ENCODE results near the gene SLC1A3. TPM values are rescaled to one million over a fixed set of nuclear protein-coding genes. Genes with fewer than 3 reads are reported as not detected.
"Not testable (repeated sequence)": the region's sequence is repeated elsewhere in the genome, so short reads cannot be mapped to it uniquely, and the experiment has no call there.

SLC1A3 gene
- total RNA-seq (2014; rRNA removed; shearing (Covaris generic)), result 6.6 and 7.7 TPM in 2 replicates
- polyA plus RNA-seq (2015; cell fraction: cytosol; rRNA removed), result 10.6 and 12.5 TPM in 2 replicates
- 36.0 and 41.2 TPM in 2 replicates for polyA plus RNA-seq (2015; cell fraction: nucleus; rRNA removed)

DNA sequence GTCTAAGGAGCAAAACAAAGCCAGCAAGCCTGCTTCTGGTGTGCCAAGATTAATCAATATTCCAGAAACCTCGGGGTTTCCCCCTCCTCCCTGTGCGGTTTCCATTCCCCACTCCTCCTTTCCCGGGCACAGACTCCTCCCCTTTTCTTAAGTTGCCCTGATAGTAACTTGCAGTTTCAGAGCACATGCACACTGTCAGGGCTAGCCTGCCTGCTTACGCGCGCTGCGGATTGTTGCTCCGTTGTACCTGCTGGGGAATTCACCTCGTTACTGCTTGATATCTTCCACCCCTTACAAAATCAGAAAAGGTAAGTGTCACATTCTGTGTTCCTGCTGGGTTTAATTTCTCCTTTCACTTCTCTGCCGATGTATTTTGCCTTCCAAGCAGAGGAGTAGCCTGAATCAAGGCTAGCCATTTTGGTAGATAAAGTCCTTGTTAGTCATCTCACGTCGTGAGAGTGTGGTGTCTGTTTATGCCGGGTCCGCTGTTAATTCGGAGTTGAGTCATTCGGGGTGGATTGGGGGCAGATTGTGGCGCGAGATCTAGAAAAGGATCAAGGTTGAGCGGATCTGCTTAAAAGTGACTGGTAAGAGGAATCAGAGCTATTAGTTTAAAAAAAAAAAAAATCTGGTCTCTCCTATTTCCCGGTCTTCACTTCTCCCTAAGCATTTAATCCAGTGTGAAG is at the start of gene SLC1A3:
TSS of gene SLC1A3 (plus strand) at position 179 of the 686 bp plus-strand sequence. CDS start 1,818 bp downstream, outside the sequence.
- in situ Hi-C loops (cut with HindIII; ENCODE audit: low pct_unique_long_range_greater_than_20kb, low sequenced_read_pairs), result no loop called here
- peak; percentile 88 for DNase-seq (ENCODE audit: low read depth, low spot score)

DNA sequence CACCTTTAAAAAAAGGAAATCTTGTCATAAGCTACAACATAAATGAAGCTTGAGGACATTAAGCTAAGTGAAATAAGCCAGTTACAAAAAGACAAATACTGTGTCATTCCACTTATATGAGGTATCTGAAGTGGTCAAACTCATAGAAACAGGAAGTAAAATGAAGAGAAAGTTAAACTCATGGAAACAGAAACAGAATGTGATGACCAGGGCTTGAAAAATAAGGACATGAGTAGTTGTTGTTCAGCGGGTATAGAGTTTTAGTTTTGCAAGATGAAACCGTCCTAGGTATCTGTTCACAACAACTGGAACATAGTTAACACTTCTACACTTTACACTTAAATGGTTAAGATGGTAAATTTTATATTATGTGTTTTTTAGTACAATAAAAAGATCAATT is 47.8 kb upstream of the SLC1A3 start:
- in situ Hi-C loops (cut with HindIII; ENCODE audit: low pct_unique_long_range_greater_than_20kb, low sequenced_read_pairs), result no loop called here
- DNase-seq (ENCODE audit: low read depth, low spot score), result no peak

DNA sequence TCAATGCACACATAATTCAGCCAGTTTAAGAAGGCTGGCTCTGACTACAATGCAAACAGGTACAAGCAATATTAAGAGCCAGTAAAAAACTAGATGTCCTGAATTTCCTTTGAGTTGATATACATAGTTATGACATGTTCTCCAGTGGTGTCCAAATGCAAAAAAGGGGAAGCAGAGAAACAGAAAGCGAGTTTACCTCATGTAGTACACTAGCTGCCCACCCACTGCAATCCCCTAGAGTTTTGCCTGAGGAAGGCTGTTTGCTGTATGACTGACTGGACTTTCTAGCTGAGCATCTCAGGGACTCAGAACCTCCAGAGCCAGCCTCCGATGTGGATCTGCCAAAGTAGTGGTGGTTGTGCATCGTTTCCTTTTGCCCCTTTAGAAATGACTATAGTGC is 44.8 kb upstream of the SLC1A3 start:
- DNase-seq (ENCODE audit: low read depth, low spot score), result no peak
- in situ Hi-C loops (cut with HindIII; ENCODE audit: low pct_unique_long_range_greater_than_20kb, low sequenced_read_pairs), result no loop called here

DNA sequence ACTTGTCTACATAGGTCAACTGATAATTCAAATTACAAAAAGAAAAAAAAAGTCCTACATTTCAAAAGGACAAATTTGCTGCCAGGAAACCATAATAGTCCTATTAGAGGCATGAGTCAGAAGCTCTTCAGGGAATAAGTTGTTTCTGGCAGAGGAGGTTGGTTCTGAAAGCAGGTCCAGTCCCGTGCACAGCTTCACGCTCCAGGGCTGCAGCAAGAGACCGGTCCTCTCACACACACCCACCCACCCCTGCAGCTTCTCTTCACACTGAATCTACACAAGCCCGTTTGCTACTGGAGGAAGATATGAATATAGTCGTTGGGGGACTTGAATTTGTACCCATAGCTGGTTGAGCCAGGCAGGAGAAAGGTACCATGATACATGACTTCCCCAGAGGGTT is 36.9 kb upstream of the SLC1A3 start:
- in situ Hi-C loops (cut with HindIII; ENCODE audit: low pct_unique_long_range_greater_than_20kb, low sequenced_read_pairs), result no loop called here
- DNase-seq (ENCODE audit: low read depth, low spot score), result no peak

DNA sequence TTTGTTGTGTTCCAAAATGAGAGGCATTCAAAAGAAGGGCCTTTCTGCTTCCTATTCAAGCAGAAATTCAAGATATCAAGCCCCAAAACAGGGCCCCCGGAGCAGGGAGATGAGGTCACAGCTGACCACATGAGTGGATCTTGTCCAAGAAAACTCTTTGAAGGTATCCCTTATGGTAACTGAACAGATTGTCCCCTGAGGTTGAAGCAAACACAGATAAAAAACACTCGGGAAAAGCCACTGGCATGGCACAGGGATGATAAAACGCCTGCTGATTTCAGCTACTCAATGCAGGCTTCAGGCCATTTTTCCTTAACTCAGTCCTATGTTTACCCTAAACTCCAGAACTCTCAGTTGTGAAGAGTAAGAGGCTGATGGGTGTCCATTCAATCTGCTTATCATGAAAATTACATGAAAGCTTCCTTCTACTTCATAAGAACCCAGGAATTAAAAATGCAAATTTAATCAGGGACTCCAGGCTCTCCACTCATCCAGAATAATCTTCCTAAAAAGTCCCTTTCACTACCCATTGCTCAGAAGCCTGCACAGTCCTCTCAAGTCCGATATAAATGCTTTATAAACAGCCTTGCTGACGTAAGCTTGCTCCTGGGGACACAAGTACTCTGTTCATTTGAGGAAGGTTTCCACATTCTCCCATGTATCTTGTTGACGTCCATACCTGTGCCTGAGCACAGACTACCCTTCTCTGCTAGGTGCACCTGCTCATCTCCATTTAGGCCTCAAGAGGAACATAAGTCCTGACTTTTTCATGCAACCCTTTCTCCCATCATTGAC is 35.9 kb upstream of the SLC1A3 start:
- DNase-seq (ENCODE audit: low read depth, low spot score), result peak; percentile 50
- in situ Hi-C loops (cut with HindIII; ENCODE audit: low pct_unique_long_range_greater_than_20kb, low sequenced_read_pairs), result no loop called here

DNA sequence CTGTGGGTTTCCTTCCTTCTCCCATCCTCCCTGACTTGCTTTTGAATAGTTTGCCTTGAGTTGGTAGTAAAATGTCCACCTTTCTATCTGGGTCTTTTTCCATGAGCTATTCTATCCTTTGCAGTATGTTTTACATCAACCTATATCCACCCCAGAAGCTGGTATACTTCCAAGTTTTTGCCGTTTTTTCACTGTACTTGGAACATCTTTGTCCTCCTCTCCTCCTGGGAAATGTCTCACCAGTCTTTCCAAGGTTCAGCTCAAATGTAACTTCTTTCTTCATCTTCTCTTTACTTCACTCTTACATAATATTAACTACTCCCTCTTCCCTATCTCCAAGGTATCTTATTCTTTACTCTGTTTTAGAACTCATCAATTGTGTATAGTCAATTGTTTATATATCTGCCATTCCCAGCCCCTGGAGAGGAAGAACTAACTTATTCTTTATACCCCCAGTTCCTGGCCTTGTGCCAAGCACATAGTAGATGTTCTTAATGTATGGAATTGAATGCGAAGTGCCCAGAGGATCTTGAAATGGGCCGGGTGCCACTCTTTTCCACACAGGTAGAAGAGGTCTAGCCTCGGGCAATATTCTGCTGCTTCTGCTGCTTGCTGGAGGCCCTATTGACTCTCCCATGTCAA is 34.9 kb upstream of the SLC1A3 start:
- no peak for DNase-seq (ENCODE audit: low read depth, low spot score)
- in situ Hi-C loops (cut with HindIII; ENCODE audit: low pct_unique_long_range_greater_than_20kb, low sequenced_read_pairs), result no loop called here

DNA sequence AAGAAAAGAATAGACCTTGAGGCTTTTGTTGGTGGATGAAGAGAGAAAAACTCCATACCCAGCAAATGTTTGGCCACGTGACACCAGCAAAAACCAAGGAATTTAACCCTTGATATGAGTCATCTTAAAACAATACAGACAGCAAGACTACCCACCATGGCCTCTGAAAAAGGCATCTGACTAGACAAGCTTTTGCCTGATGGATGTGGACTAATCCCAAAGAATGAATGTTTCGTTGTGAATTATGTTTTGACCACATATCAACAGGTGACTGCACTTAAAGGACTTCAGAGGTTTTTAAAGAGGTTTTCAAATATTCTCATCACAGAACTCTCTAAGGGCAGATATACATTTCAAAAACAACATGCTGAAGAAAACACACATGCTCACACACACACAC is 33.0 kb upstream of the SLC1A3 start:
- no peak for DNase-seq (ENCODE audit: low read depth, low spot score)
- in situ Hi-C loops (cut with HindIII; ENCODE audit: low pct_unique_long_range_greater_than_20kb, low sequenced_read_pairs), result no loop called here

DNA sequence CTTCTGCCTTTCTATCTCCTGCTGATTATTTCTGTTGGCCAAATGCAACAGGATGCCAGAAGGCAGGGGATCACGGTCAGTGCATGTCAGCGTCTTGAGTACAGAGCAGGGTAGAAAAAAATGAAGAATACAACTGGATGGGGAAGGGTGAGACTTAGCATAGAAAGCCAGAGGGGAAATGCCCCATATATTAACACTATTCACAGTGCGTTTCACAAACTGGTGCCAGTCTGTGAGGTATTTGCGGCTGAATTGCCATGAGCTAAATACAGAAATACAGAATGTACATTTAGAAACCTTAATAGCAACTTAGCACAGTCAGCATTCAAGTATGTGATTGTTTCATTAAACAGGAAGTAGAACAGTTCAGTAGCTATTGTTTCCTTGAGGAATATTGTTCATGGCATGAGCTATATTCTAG is 31.0 kb upstream of the SLC1A3 start:
- in situ Hi-C loops (cut with HindIII; ENCODE audit: low pct_unique_long_range_greater_than_20kb, low sequenced_read_pairs), result no loop called here
- peak; percentile 25 for DNase-seq (ENCODE audit: low read depth, low spot score)

DNA sequence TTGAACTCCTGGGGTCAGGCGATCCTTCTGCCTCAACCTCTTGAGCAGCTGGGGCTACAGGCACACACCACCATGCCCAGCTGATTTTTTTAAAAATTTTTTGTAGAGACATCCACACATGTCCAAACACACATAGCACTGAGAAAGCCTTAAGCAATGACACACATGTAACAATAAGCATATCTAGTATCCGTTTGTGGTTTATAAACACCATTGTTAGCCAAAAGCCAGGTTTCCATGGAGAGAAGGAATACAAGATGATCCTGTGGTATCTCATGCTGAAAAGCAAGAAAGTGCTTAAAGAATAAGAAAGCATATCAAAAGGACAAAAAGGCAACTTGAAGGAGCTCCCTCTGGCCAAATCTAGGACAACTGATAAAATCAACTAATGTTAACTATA is 29.7 kb upstream of the SLC1A3 start:
- in situ Hi-C loops (cut with HindIII; ENCODE audit: low pct_unique_long_range_greater_than_20kb, low sequenced_read_pairs), result no loop called here
- DNase-seq (ENCODE audit: low read depth, low spot score), result no peak

DNA sequence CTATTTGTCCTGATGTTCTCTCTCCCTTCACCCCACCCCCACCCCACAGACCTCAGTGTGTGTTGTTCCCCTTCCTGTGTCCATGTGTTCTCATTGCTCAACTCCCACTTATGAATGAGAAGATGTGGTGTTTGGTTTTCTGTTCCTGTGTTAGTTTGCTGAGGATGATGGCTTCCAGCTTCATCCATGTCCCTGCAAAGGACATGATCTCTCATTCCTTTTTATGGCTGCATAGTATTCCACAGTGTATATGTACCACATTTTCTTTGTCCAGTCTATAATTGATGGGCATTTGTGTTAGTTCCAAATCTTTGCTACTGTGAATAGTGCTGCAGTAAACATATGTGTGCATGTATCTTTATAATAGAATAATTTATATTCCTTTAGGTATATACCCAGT is 26.5 kb upstream of the SLC1A3 start:
- DNase-seq (ENCODE audit: low read depth, low spot score); in situ Hi-C loops (cut with HindIII; ENCODE audit: low pct_unique_long_range_greater_than_20kb, low sequenced_read_pairs): not testable (repeated sequence)

DNA sequence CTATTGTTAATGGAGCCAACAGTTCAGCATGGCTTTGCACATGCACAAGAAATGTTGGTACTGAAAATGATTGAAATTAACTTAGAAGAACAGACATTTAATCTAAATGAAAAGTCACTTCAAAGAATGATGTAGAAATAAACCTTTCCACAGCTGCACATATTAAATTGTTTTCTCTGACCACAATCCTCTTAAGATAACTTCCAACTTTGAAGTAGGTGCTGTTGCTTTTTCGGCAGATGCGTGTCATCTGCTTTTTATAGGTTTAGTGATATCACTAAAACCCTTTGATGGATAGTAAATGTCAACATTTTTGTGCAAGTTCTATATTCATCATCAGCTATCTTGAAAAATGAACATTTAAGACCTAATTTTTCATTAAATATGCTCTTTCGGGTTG is 25.3 kb upstream of the SLC1A3 start:
- DNase-seq (ENCODE audit: low read depth, low spot score), result no peak
- in situ Hi-C loops (cut with HindIII; ENCODE audit: low pct_unique_long_range_greater_than_20kb, low sequenced_read_pairs), result no loop called here

DNA sequence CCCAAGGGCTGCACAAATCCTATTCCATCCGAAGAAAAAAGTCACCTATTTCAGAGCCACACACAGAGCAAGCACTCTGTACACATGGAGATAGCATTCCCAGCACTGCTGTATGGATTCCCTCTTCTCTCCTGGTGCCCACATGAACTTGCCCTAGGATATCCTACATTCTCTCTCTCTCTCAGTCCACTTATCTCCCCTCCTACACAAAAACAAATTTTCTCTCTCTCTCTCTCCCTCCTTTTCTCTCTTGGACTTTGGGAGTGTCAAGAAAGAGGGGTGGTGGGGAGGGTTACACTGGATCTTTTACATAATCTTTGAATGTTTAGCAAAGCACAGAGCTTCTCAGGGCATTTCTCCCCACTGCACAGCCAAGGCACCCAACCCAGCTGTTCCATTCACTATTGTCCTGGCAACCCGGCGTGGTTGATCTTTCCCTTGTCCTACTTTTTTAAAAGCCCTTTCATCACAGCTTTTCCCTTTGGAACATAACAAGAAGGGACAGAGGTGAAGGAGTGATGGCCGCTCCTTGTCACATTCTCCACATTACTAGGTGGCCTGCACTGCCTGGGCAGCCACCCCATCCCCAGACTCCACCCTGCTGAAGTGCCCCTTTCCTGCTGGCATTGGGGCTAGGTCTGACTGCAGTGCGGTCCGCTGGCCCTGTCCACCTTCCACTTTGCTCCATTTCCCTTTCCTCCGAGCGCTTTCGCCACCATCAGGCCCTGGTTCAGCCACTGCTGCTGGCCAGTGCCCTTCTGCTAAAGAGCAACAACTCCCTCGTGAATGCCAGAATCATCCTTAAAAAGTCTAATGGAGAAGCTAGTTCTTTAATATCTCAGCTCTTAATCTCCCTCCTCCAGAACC is 22.2 kb upstream of the SLC1A3 start:
- in situ Hi-C loops (cut with HindIII; ENCODE audit: low pct_unique_long_range_greater_than_20kb, low sequenced_read_pairs), result no loop called here
- no peak for DNase-seq (ENCODE audit: low read depth, low spot score)

DNA sequence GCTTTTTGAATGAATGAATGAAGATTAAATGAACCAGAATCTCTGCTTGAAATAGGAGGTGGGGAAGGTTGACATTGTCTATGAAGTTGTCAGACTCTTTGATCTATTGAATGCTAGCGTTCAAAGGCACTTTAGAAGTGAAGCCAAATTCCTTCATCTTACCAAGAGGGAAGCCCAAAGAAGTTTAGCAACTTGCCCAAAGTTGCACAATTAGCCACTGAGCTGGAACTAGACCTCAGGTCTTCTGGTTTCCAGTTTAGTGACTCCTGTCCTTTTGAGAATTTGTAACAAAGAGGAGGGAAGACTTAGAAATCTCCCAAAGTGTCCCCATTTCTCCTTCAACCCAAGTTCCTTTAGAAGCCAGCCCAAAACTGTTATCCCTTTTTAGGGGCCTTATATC is 20.7 kb upstream of the SLC1A3 start:
- in situ Hi-C loops (cut with HindIII; ENCODE audit: low pct_unique_long_range_greater_than_20kb, low sequenced_read_pairs), result no loop called here
- DNase-seq (ENCODE audit: low read depth, low spot score), result no peak

DNA sequence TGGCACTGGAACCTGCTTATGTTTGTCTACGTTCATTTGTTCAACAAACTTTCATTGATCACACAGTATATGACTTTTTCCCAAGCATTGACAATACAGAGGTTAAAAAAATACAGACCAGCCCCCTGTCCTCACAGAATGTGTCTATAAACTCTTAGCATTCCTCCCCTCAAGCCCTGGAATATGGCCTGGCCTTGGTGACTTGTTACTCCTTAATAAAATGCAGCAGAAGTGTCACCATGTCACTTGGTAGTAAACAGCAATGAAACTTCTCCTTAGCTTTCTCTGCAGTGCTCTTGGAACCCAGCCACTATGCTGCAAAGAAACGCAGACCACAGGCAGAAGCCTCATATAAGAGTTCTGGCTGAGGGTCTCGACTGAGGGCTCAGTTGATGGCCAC is 19.1 kb upstream of the SLC1A3 start:
- in situ Hi-C loops (cut with HindIII; ENCODE audit: low pct_unique_long_range_greater_than_20kb, low sequenced_read_pairs), result no loop called here
- DNase-seq (ENCODE audit: low read depth, low spot score), result no peak

DNA sequence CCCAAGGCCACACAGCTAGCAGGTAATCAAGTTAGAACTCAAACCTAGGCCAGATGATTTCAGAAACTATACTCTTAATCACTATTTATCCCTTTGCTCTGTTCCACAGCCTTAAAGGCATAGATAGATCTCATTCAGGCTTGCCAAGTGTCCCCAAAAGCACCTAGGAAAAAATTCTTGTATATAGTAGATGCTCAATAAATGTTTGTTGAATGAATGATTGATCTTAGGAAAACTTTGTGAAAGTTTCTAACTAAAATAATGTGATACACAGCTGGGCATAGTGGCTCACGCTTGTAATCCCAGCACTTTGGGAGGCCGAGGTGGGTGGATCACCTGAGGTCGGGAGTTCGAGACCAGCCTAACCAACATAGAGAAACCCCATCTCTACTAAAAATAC is 16.7 kb upstream of the SLC1A3 start:
- DNase-seq (ENCODE audit: low read depth, low spot score); in situ Hi-C loops (cut with HindIII; ENCODE audit: low pct_unique_long_range_greater_than_20kb, low sequenced_read_pairs): not testable (repeated sequence)

DNA sequence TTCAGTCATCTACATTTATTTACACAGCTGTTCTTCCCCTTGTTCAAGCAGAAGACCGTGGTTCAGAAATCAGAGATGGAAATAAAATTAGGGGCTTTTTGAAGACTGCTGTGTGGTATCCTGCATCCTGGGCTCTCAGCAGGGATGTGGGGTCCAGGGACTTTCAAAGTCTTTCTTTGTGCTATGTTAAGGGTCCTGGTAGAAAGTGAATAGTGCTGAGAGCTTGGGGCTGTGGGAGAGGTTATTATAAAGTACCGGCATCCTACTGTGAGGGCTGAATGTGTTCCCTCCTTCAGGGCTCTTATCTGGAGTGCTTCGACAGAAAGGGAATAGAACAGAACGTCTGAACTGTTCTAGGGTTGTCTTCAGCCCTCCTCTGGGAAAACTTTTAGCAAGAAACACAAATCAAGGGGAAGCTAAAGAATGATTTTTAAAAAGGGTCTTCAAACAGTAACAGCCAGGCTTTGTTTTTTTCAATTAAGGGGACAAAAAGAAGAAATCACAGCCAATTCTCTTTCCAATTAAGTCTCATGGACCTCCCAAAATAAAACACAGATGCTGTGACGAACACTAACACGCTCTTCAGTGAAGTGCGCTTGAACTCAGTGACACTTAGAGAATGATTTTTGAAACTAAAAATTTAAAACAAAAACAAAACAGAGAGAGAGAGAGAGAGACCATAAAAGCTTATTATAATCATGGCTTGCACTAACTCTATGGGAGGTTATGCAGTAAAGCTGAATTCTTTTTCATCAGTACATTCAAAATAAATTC is 15.7 kb upstream of the SLC1A3 start:
- in situ Hi-C loops (cut with HindIII; ENCODE audit: low pct_unique_long_range_greater_than_20kb, low sequenced_read_pairs), result no loop called here
- DNase-seq (ENCODE audit: low read depth, low spot score), result no peak

DNA sequence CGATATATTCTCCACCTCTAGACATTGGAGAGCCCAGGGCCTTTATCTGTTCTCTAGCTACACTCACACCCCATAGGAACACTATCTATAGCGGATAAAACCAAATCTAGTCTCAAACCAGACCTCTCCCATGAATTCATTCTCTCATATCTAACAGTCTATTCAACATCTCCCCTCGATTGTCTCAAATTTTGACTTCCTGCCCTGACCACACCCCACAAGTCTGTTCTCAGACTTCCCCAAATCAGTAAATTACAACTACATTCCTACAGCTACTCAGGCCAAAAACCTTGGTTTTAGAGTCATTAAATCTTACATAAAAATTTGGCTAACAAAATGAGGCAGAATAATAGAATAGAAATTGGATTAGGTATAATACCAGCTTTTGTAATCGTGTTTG is 12.5 kb upstream of the SLC1A3 start:
- in situ Hi-C loops (cut with HindIII; ENCODE audit: low pct_unique_long_range_greater_than_20kb, low sequenced_read_pairs), result no loop called here
- DNase-seq (ENCODE audit: low read depth, low spot score), result no peak
